Glutamatergic neuron (in vitro differentiated cells): Measurements from ENCODE around the gene MRPL21. TPM values are rescaled to one million over a fixed set of nuclear protein-coding genes. Genes with fewer than 3 reads are reported as not detected.
"Not testable (repeated sequence)": the region's sequence is repeated elsewhere in the genome, so short reads cannot be mapped to it uniquely, and the experiment has no call there.

ENCODE experiments used
- DNase-seq: peaks from one replicate; pipeline ENCODE4 v3.0.0; 2022
- H3K27ac Mint-ChIP-seq: one replicate; pipeline ENCODE4 v1.8.0; 2020; ENCODE audit warnings: mild to moderate bottlenecking, mixed read lengths, inconsistent platforms; ENCODE audit not compliant: unreplicated experiment
- H3K27me3 Mint-ChIP-seq: one replicate; pipeline ENCODE4 v1.8.0; 2020; ENCODE audit warnings: mild to moderate bottlenecking, moderate library complexity, mixed read lengths, inconsistent platforms; ENCODE audit not compliant: unreplicated experiment
- H3K36me3 Mint-ChIP-seq: one replicate; pipeline ENCODE4 v1.8.0; 2020; ENCODE audit warnings: mild to moderate bottlenecking, mixed read lengths, inconsistent platforms; ENCODE audit not compliant: unreplicated experiment
- H3K4me1 Mint-ChIP-seq: one replicate; pipeline ENCODE4 v1.8.0; 2020; ENCODE audit warnings: mild to moderate bottlenecking, low read depth, mixed read lengths, inconsistent platforms; ENCODE audit not compliant: unreplicated experiment
- H3K4me3 Mint-ChIP-seq: one replicate; pipeline ENCODE4 v1.8.0; 2020; ENCODE audit warnings: mild to moderate bottlenecking, mixed read lengths, inconsistent platforms; ENCODE audit not compliant: unreplicated experiment
- H3K9me3 Mint-ChIP-seq: one replicate; pipeline ENCODE4 v1.8.0; 2020; ENCODE audit warnings: mild to moderate bottlenecking, moderate library complexity, mixed read lengths, inconsistent platforms; ENCODE audit not compliant: unreplicated experiment
- CTCF ChIP-seq: fragments of 200-600 bp; sonication (generic); IDR thresholded peaks from one replicate; pipeline ENCODE4 v1.5.0; 2021; ENCODE audit not compliant: partially characterized antibody, unreplicated experiment
- total RNA-seq: library from RNA; stranded (reverse); fragmentation: NEBNext Ultra II Directional; extraction: Animal tissue kit (Norgen Biotek cat#: 25700); gene quantifications from one replicate; pipeline ENCODE4 v1.2.1, GENCODE V29; 2021; ENCODE audit not compliant: unreplicated experiment

MRPL21 gene
- total RNA-seq, 1 donor from 2014 or later: 54.3 TPM

- H3K9me3 Mint-ChIP-seq: peaks cover 4% of the 10 kb centered on the region
- no peak for DNase-seq
- H3K27ac Mint-ChIP-seq: no peak overlapping the region
- H3K4me3 Mint-ChIP-seq: no peak overlapping the region
- H3K36me3 Mint-ChIP-seq: peaks cover 9% of the 10 kb centered on the region
- H3K27me3 Mint-ChIP-seq: peaks cover 5% of the 10 kb centered on the region
- TF ChIP-seq CTCF: no peak
- peaks cover 4% of the 10 kb centered on the region for H3K4me1 Mint-ChIP-seq
Observed at GRCh38 chr11:68863553-68864265, 39.9 kb downstream of the MRPL21 start.

- Mint-ChIP-seq H3K36me3 (peaks cover 9% of the 10 kb centered on the region), H3K27me3 (peaks cover 5% of the 10 kb centered on the region), H3K9me3 (peaks cover 4% of the 10 kb centered on the region), H3K4me3 (no peak overlapping the region), H3K27ac (peak overlapping the region; percentile 78), H3K4me1 (peaks cover 4% of the 10 kb centered on the region)
- no peak for DNase-seq
- TF ChIP-seq CTCF: no peak
Observed at GRCh38 chr11:68862421-68862820, 41.2 kb downstream of the MRPL21 start.

GRCh38 chr11:68859123-68859522, 44.5 kb downstream of the MRPL21 start:
- peaks cover 2% of the 10 kb centered on the region for H3K9me3 Mint-ChIP-seq
- H3K4me1 Mint-ChIP-seq: no peaks in the 10 kb centered on the region
- DNase-seq: no peak
- H3K4me3 Mint-ChIP-seq: no peak overlapping the region
- H3K27ac Mint-ChIP-seq: no peak overlapping the region
- peaks cover 5% of the 10 kb centered on the region for H3K27me3 Mint-ChIP-seq
- no peak for TF ChIP-seq CTCF
- peaks cover 9% of the 10 kb centered on the region for H3K36me3 Mint-ChIP-seq

- no peak overlapping the region for H3K4me3 Mint-ChIP-seq
- H3K27me3 Mint-ChIP-seq: peaks cover 18% of the 10 kb centered on the region
- no peak for TF ChIP-seq CTCF
- no peak for DNase-seq
- no peaks in the 10 kb centered on the region for H3K4me1 Mint-ChIP-seq
- H3K9me3 Mint-ChIP-seq: peaks cover 2% of the 10 kb centered on the region
- peaks cover 6% of the 10 kb centered on the region for H3K36me3 Mint-ChIP-seq
- no peak overlapping the region for H3K27ac Mint-ChIP-seq
Observed at GRCh38 chr11:68857037-68857586, 46.5 kb downstream of the MRPL21 start.

- DNase-seq, H3K9me3 Mint-ChIP-seq, H3K4me1 Mint-ChIP-seq, H3K27ac Mint-ChIP-seq, H3K36me3 Mint-ChIP-seq, H3K4me3 Mint-ChIP-seq: not testable (repeated sequence)
- H3K27me3 Mint-ChIP-seq: peaks cover 18% of the 10 kb centered on the region
Observed at GRCh38 chr11:68856425-68857030, 47.1 kb downstream of the MRPL21 start.
